Stimulated activated CD4-positive, alpha-beta T cell treated with anti-CD3 and anti-CD28 coated beads, Interleukin-12 subunit alpha, Interleukin-12 subunit beta, amount 100 ng/mL, for 24 hours (primary cell): Measurements from ENCODE around the gene TLR3.

Source experiments
- DNase-seq, 2 experiments: peaks; one replicate each; pipeline ENCODE4 v3.0.0-alpha.2; 2020; ENCODE audit warnings: low read depth in 2 of 2

The TLR3 gene

GRCh38 chr4:186104890-186105646 is 36.1 kb downstream of the TLR3 start:
- DNase-seq, result no peak

- no peak for DNase-seq
Measured at GRCh38 chr4:186105647-186106321, 36.8 kb downstream of the TLR3 start.

GRCh38 chr4:186107947-186108346 is 39.0 kb downstream of the TLR3 start:
- no peak for DNase-seq

- no peak for DNase-seq
Measured at GRCh38 chr4:186108391-186108790, 39.4 kb downstream of the TLR3 start.

DNA sequence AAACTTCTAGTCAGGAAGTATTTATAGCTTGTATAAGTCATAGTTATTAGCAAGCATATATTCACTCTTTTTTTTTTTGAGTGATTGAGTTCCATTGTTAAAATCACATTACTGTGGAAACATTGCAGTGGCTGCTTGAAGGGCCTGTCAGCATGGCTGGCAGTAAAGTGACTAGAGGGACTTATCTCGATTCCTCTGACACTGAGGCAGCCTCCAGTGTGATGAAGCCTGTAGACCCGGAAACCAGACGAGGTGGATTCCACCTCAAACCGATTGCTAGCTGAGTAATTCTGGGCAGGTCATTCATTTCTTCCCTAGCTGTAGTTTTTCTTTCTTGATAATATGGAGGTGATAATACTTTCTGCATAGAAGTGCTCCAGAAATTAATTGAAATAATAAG is 40.3 kb downstream of the TLR3 start:
- no peak for DNase-seq

DNA sequence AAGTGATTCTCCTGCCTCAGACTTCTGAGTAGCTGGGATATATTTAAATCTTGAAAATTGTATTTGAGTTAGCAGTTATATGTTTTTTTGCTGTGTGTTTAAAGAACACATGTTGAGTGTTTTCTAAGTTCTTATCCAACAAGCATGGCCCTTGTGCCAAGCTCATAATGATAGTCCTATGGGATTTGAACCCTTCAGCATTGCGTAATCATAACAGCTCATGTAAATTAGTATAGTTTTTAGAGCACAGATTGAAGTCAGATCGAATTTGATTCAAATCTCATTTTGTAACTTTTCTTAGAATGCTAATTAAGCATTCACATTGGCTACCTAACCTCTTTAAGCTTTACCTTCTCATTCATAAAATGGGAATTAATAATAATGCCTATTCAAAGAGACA is 47.7 kb downstream of the TLR3 start:
- DNase-seq, result no peak

- no peak for DNase-seq
Measured at GRCh38 chr4:186118582-186118981, 49.6 kb downstream of the TLR3 start.

DNA sequence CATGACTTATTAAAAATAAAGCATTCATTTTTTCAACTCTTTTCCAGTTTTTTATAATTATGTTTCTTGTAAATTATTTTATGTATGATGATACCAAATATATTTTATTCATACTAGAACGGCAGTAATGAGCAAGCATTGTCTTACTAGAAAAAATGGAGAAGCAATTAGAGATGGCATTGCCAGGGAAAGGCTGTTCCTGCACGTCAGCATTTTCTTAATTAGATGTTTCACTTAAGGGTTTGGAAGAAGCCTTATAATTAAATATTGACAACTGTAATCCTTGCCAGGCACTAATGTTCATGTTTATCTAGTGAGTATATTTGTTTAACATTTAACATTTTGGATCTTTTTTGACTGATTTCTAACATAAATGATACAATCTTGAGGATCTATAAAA is 52.1 kb downstream of the TLR3 start:
- no peak for DNase-seq

DNA sequence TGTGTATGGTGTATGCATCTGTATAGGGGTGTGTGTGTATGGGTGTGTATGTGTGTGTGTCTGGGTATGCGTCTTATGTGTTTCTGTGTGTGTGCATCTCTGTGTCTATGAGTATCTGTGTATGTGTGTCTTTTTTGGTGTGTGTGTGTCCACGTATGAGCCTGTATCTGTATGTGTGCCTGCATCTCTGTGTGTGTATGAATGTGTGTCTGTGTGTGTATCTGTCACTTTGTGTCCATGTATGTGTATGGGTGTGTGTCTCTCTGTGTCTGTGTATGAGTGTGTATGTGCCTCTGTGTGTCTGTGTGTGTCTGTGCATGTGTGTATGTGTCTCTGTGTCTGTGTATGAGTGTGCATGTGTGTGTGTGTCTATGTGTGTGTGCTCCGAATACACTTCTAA is 59.9 kb downstream of the TLR3 start:
- no peak for DNase-seq

DNA sequence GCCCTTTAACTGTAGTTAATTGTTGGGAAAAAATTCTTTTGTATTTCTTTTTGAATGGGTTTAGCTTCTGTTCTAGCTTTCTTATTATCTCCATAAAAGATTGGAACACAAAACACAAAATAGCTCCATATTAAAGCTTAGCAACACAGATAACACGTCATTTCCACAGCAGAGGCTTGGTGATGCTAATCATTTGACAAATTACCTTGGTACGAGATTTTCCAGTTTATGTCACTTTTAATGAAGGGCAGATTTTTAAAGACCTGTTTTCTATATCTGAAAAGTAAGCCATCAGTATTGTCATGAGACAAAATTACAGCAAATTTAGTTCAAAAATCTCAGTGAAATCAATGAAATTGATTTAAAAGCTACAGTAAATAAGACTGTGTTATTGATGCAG is 63.0 kb downstream of the TLR3 start:
- DNase-seq, result no peak

GRCh38 chr4:186132577-186133242 is 63.8 kb downstream of the TLR3 start:
- no peak for DNase-seq

DNA sequence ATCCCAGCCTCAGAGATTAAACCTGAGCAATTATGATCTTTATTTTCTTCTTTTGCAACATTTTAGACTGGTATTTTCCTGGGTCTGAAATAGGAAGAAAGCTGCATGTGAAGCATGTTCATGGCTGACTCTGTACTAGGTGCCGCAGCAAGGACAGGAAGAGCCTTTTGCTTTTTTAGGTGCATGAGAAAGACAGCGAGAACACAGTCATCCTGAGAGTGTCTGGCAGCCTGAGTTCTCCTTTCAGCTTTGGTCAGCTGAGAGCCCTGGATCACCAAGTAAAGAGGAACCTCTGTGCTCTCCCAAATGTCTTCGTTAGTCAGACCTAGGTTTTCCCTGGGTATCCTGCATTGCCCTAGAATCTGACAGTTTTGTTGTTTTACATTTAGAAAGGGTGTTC is 65.3 kb downstream of the TLR3 start:
- DNase-seq, result no peak

DNA sequence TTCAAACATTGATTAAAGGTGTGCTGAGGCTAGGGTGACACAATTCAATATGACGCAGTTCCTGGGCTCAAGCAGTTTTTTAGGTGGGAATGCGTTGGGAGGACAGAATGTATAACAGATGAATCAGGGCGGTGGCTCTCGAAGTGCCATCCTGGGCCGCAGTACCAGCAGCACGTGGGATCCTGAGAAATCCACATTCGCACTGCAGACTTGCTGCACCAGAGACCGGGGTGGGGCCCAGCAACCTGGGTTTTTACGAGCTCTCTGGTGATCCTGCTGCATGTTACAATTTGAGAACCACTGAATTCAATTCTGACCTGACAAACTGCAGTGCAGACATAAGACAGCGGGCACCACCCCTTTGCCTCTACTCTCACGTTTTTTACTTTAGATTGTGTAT is 65.9 kb downstream of the TLR3 start:
- no peak for DNase-seq

DNA sequence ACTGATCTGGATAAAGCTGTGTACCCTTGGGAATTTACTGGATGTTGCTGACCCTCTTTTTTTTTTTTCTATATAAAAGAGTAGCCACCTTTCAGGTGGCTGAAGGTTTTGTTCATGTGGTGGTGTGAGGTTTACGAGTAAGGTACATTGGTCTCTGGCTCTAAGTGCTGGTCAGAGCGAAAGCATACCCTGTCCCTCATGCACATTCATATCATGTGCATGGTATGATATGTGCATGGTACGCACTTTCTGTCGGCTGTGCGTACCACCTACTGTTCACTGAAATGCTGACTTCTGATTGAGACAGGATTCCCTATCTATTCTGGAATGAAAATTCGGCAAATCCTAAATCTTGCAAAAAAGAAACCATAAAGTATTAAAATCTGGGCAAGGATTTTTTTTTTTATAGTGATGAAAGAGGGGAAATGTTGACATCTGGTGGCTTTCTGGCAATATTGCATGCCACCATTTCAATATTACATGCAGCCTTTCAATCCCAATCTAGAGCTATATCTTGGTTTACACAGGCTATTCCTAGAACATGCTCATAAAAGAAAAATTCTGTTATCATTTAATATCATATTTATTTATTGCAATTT is 68.3 kb downstream of the TLR3 start:
- DNase-seq, result no peak
